PC-9 (cell line): Measurements from ENCODE around the gene MALSU1. TPM values are rescaled to one million over a fixed set of nuclear protein-coding genes. Genes with fewer than 3 reads are reported as not detected.

ENCODE experiments used
- BruUV-seq: library from RNA; stranded (reverse); fragments of 400-500 nt; replicated peaks from 2 replicates; lab custom pipeline; 2021; lab: Mats Ljungman, UMichigan
- CTCF ChIA-PET: fragments of 300-600 bp; sonication (Branson Sonifier 250); formaldehyde crosslinking; loops from one replicate; lab custom pipeline; 2022; ENCODE audit warnings: antibody characterized with exemption; lab: Charles Lee
- POLR2A ChIA-PET: fragments of 300-600 bp; sonication (Branson Sonifier 250); formaldehyde crosslinking; loops from one replicate; lab custom pipeline; 2022; ENCODE audit warnings: antibody characterized with exemption; ENCODE audit not compliant: unreplicated experiment; lab: Charles Lee
- DNase-seq, 2 experiments: peaks; one replicate each; pipeline versions ENCODE4 v3.0.0 to v3.0.0-alpha.2; 2015 to 2022; ENCODE audit warnings: mixed read lengths in 1 of 2
- H2AFZ ChIP-seq: fragments of 200-600 bp; sonication (generic); 2 replicates; pipeline ENCODE4 v1.8.1; 2017; ENCODE audit warnings: antibody characterized with exemption
- H3F3A ChIP-seq: fragments of 200-600 bp; sonication (generic); 2 replicates; pipeline ENCODE4 v1.8.1; 2017; ENCODE audit warnings: antibody characterized with exemption, mild to moderate bottlenecking, low read depth; ENCODE audit not compliant: insufficient read depth
- H3K27ac ChIP-seq: fragments of 200-600 bp; sonication (generic); 2 replicates; pipeline ENCODE4 v1.6.1; 2016; ENCODE audit warnings: mixed run types
- H3K27me3 ChIP-seq: fragments of 200-600 bp; sonication (generic); 2 replicates; pipeline ENCODE4 v1.6.1; 2016; ENCODE audit warnings: low read depth, mixed run types; ENCODE audit not compliant: insufficient read depth
- H3K36me3 ChIP-seq: fragments of 200-600 bp; sonication (generic); 2 replicates; pipeline ENCODE4 v1.6.1; 2016; ENCODE audit warnings: low read depth, mixed run types
- H3K4me1 ChIP-seq: fragments of 200-600 bp; sonication (generic); replicated peaks from 2 replicates; pipeline ENCODE4 v1.6.1; 2016; ENCODE audit warnings: mixed run types; ENCODE audit not compliant: insufficient read depth
- H3K4me2 ChIP-seq: fragments of 200-600 bp; sonication (generic); 2 replicates; pipeline ENCODE4 v1.6.1; 2017; ENCODE audit warnings: mixed run types
- H3K4me3 ChIP-seq: fragments of 200-600 bp; sonication (generic); 2 replicates; pipeline ENCODE4 v1.6.1; 2016; ENCODE audit warnings: mixed run types
- H3K79me2 ChIP-seq: fragments of 200-600 bp; sonication (generic); 2 replicates; pipeline ENCODE4 v1.6.1; 2017; ENCODE audit warnings: low read depth, mixed run types
- H3K9me2 ChIP-seq: fragments of 200-600 bp; sonication (generic); 2 replicates; pipeline ENCODE4 v1.8.1; 2017; ENCODE audit warnings: mild to moderate bottlenecking; ENCODE audit not compliant: insufficient read depth
- H3K9me3 ChIP-seq: fragments of 200-600 bp; sonication (generic); 2 replicates; pipeline ENCODE4 v1.8.1; 2016; ENCODE audit warnings: low read depth; ENCODE audit not compliant: insufficient read depth
- H4K20me1 ChIP-seq: fragments of 200-600 bp; sonication (generic); 2 replicates; pipeline ENCODE4 v1.8.1; 2017; ENCODE audit not compliant: insufficient read depth
- EZH2 ChIP-seq: fragments of 200-600 bp; sonication (generic); IDR thresholded peaks from 2 replicates; pipeline ENCODE4 v1.8.0; 2017; ENCODE audit warnings: antibody characterized with exemption, low read depth
- intact Hi-C: fragments of 100-400 bp; cut with micrococcal nuclease; formaldehyde crosslinking; loops from one replicate; pipeline ENCODE4 v1.10.0; 2022; ENCODE audit not compliant: unreplicated experiment
- total RNA-seq: library from RNA; stranded (reverse); gene quantifications from 2 replicates; pipeline ENCODE4 v1.2.3, GENCODE V29; 2021
- TF ChIP-seq, protein P1 (sequence below): fragments of 200-600 bp; sonication (generic); conservative IDR thresholded peaks from 2 replicates; pipeline ENCODE4 v1.6.1; 2017; ENCODE audit warnings: mixed run types, antibody characterized with exemption, mild to moderate bottlenecking, moderate library complexity

The MALSU1 gene
- total RNA-seq, 1 experiment from 2014 or later = 105 TPM

DNA sequence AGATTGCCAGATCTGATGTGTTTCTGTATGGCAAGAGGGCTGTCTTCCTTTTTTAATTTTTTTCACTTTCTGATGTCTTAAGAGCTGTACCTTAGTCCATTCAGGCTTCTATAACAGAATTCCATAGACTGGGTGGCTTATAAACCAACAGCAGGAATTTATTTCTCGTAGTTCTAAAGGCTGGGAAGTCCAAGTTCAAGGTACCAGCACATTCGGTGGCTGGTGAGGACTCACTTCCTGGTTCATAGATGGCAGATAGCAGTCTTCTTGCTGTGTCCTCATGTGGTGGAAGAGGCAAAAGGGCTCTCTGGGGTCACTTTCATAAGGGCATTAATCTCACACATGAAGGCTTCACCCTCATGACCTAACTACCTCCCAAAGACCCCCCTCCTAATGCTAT is 31.8 kb upstream of the MALSU1 start:
- H3K27me3 ChIP-seq = no peaks in the 10 kb centered on the region
- H4K20me1 ChIP-seq = no peaks in the 10 kb centered on the region
- no peaks in the 10 kb centered on the region for H3K79me2 ChIP-seq
- CTCF ChIA-PET = interaction anchor here (0.6 to 0.8 kb wide), 2 partner anchors 277 to 1655 kb away, joined by 3 to 6 read pairs; no protein-coding TSS in a partner anchor
- BruUV-seq = no TSS peak
- no peak for TF ChIP-seq EZH2
- TF ChIP-seq, protein P1, sequence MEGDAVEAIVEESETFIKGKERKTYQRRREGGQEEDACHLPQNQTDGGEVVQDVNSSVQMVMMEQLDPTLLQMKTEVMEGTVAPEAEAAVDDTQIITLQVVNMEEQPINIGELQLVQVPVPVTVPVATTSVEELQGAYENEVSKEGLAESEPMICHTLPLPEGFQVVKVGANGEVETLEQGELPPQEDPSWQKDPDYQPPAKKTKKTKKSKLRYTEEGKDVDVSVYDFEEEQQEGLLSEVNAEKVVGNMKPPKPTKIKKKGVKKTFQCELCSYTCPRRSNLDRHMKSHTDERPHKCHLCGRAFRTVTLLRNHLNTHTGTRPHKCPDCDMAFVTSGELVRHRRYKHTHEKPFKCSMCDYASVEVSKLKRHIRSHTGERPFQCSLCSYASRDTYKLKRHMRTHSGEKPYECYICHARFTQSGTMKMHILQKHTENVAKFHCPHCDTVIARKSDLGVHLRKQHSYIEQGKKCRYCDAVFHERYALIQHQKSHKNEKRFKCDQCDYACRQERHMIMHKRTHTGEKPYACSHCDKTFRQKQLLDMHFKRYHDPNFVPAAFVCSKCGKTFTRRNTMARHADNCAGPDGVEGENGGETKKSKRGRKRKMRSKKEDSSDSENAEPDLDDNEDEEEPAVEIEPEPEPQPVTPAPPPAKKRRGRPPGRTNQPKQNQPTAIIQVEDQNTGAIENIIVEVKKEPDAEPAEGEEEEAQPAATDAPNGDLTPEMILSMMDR = no peak
- H3K4me1 ChIP-seq = no peaks in the 10 kb centered on the region
- no peak overlapping the region for H3K4me3 ChIP-seq
- H3F3A ChIP-seq = 0 out of 2 replicates have a peak, but pooled peaks cover 3% of the 10 kb centered on the region
- H3K9me3 ChIP-seq = no peaks in the 10 kb centered on the region
- H3K9me2 ChIP-seq = no peaks in the 10 kb centered on the region
- no peak overlapping the region for H3K27ac ChIP-seq
- no peak overlapping the region for H3K4me2 ChIP-seq
- intact Hi-C loops = no loop called here
- no peaks in the 10 kb centered on the region for H3K36me3 ChIP-seq
- POLR2A ChIA-PET = no interaction called here
- peak in 1 of 2 experiments; percentile 33 for DNase-seq
- no peak overlapping the region for H2AFZ ChIP-seq

DNA sequence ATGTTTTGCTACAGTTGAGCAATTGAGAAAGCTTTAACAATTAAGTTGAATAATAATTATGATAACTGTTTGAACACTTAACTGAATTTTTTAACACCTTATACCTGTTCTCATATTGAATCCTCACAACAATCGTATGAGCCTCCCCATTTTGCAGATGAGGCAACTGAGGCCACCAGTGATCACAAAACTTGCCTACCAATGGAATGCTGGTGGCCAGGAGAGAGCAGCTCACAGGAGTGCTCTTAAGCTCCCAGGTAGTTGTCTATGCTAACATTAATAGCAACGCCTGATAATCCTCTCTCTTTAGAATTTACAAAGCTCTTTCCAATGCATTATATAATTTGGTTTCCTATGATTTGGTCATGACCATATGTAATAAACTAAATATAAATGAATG is 31.0 kb upstream of the MALSU1 start:
- no peaks in the 10 kb centered on the region for H3K79me2 ChIP-seq
- 0 out of 2 replicates have a peak, but pooled peaks cover 3% of the 10 kb centered on the region for H3F3A ChIP-seq
- intact Hi-C loops = no loop called here
- H3K27me3 ChIP-seq = no peaks in the 10 kb centered on the region
- no peaks in the 10 kb centered on the region for H3K9me3 ChIP-seq
- no peak for DNase-seq
- peaks cover 5% of the 10 kb centered on the region; the same call in 1 of the 2 replicates for H3K4me1 ChIP-seq
- no peak overlapping the region for H3K4me2 ChIP-seq
- no peaks in the 10 kb centered on the region for H4K20me1 ChIP-seq
- H3K27ac ChIP-seq = no peak overlapping the region
- H3K9me2 ChIP-seq = no peaks in the 10 kb centered on the region
- CTCF ChIA-PET = interaction anchor here (1.1 kb wide), 1 partner anchor 443 kb away, joined by 3 read pairs; no protein-coding TSS in a partner anchor
- no peak overlapping the region for H3K4me3 ChIP-seq
- no peak overlapping the region for H2AFZ ChIP-seq
- TF ChIP-seq, protein P1 = no peak
- TF ChIP-seq EZH2 = no peak
- no peaks in the 10 kb centered on the region for H3K36me3 ChIP-seq
- POLR2A ChIA-PET = no interaction called here
- BruUV-seq = no TSS peak

DNA sequence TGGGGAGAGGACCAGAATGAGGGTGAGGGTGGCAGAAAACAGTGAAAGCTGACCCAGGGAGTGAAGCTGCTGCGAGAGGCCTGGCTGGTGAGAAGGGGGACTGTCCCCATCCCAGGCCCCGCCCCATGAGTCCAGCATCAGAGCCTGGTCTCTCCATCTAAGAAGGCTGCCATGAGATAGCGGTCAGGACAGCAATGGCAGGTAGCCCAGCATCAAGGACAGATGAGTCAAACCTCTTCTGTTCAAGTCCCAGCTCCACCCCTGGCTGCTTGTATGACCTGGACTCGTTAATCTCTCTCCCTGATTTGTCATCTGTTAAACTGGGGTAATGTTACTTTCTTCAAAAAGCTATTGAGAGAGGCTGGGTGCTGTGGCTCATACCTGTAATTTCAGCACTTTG is 30.4 kb upstream of the MALSU1 start:
- Histone ChIP-seq H3K9me2 (no peaks in the 10 kb centered on the region), H3K9me3 (no peaks in the 10 kb centered on the region), H3K4me2 (no peak overlapping the region), H3K4me3 (no peak overlapping the region), H3K27me3 (no peaks in the 10 kb centered on the region), H3K4me1 (peaks cover 10% of the 10 kb centered on the region), H3K27ac (no peak overlapping the region), H3K36me3 (no peaks in the 10 kb centered on the region), H2AFZ (no peak overlapping the region), H4K20me1 (no peaks in the 10 kb centered on the region), H3K79me2 (no peaks in the 10 kb centered on the region), H3F3A (peaks cover 9% of the 10 kb centered on the region)
- CTCF ChIA-PET = interaction anchor here (1.1 kb wide), 1 partner anchor 443 kb away, joined by 3 read pairs; no protein-coding TSS in a partner anchor
- intact Hi-C loops = no loop called here
- peak in 1 of 2 experiments; percentile 33 for DNase-seq
- BruUV-seq = no TSS peak
- no peak for TF ChIP-seq EZH2
- TF ChIP-seq, protein P1 = no peak
- POLR2A ChIA-PET = no interaction called here
